ENCODE data around the gene CD81.

CD81 gene

GRCh38 chr11:2408671-2409070 lies 31.6 kb downstream of the CD81 start:
- Histone ChIP-seq H3K4me1 (ENCODE audit: control insufficient read depth, insufficient read depth, low read length) (peaks cover 3% of the 10 kb centered on the region), H3K9ac (ENCODE audit: low read length) (no peak overlapping the region), H3K9me3 (ENCODE audit: control insufficient read depth, low read length) (no peaks in the 10 kb centered on the region), H3K4me3 (ENCODE audit: low read length) (no peak overlapping the region), H3K36me3 (ENCODE audit: control insufficient read depth, insufficient read depth, low read length) (no peaks in the 10 kb centered on the region), H3K27me3 (ENCODE audit: control insufficient read depth, insufficient read depth, low read length) (peaks cover 20% of the 10 kb centered on the region)

GRCh38 chr11:2409126-2409525 lies 32.0 kb downstream of the CD81 start:
- Histone ChIP-seq H3K27me3 (ENCODE audit: control insufficient read depth, insufficient read depth, low read length) (peaks cover 20% of the 10 kb centered on the region), H3K4me3 (ENCODE audit: low read length) (no peak overlapping the region), H3K36me3 (ENCODE audit: control insufficient read depth, insufficient read depth, low read length) (no peaks in the 10 kb centered on the region), H3K4me1 (ENCODE audit: control insufficient read depth, insufficient read depth, low read length) (peaks cover 3% of the 10 kb centered on the region), H3K9me3 (ENCODE audit: control insufficient read depth, low read length) (no peaks in the 10 kb centered on the region), H3K9ac (ENCODE audit: low read length) (no peak overlapping the region)

GRCh38 chr11:2409611-2410468 lies 32.7 kb downstream of the CD81 start:
- Histone ChIP-seq H3K36me3 (ENCODE audit: control insufficient read depth, insufficient read depth, low read length) (no peaks in the 10 kb centered on the region), H3K4me3 (ENCODE audit: low read length) (no peak overlapping the region)

GRCh38 chr11:2410616-2411015 lies 33.5 kb downstream of the CD81 start:
- Histone ChIP-seq H3K9me3 (ENCODE audit: control insufficient read depth, low read length) (no peaks in the 10 kb centered on the region), H3K36me3 (ENCODE audit: control insufficient read depth, insufficient read depth, low read length) (no peaks in the 10 kb centered on the region), H3K27me3 (ENCODE audit: control insufficient read depth, insufficient read depth, low read length) (peaks cover 20% of the 10 kb centered on the region), H3K9ac (ENCODE audit: low read length) (no peak overlapping the region), H3K4me1 (ENCODE audit: control insufficient read depth, insufficient read depth, low read length) (peaks cover 3% of the 10 kb centered on the region), H3K4me3 (ENCODE audit: low read length) (no peak overlapping the region)

More at GRCh38 chr11:2409611-2410468, 32.7 kb downstream of the CD81 start:
- Histone ChIP-seq H3K27me3 (ENCODE audit: control insufficient read depth, insufficient read depth, low read length) (peaks cover 20% of the 10 kb centered on the region), H3K9me3 (ENCODE audit: control insufficient read depth, low read length) (no peaks in the 10 kb centered on the region), H3K4me1 (ENCODE audit: control insufficient read depth, insufficient read depth, low read length) (peaks cover 3% of the 10 kb centered on the region), H3K9ac (ENCODE audit: low read length) (no peak overlapping the region)

- H3K9ac ChIP-seq (ENCODE audit: low read length): no peak overlapping the region
- peaks cover 20% of the 10 kb centered on the region for H3K27me3 ChIP-seq (ENCODE audit: control insufficient read depth, insufficient read depth, low read length)
- H3K4me3 ChIP-seq (ENCODE audit: low read length): no peak overlapping the region
- H3K9me3 ChIP-seq (ENCODE audit: control insufficient read depth, low read length): no peaks in the 10 kb centered on the region
- H3K4me1 ChIP-seq (ENCODE audit: control insufficient read depth, insufficient read depth, low read length): peaks cover 3% of the 10 kb centered on the region
- H3K36me3 ChIP-seq (ENCODE audit: control insufficient read depth, insufficient read depth, low read length): no peaks in the 10 kb centered on the region
These were observed 34.6 kb downstream of the CD81 start for GRCh38 chr11:2411446-2412305.

GRCh38 chr11:2412323-2412722 lies 35.2 kb downstream of the CD81 start:
- Histone ChIP-seq H3K27me3 (ENCODE audit: control insufficient read depth, insufficient read depth, low read length) (peaks cover 20% of the 10 kb centered on the region), H3K4me3 (ENCODE audit: low read length) (no peak overlapping the region), H3K9me3 (ENCODE audit: control insufficient read depth, low read length) (no peaks in the 10 kb centered on the region), H3K36me3 (ENCODE audit: control insufficient read depth, insufficient read depth, low read length) (no peaks in the 10 kb centered on the region), H3K4me1 (ENCODE audit: control insufficient read depth, insufficient read depth, low read length) (peaks cover 1% of the 10 kb centered on the region), H3K9ac (ENCODE audit: low read length) (no peak overlapping the region)

GRCh38 chr11:2413742-2414579 lies 36.9 kb downstream of the CD81 start:
- H3K9me3 ChIP-seq (ENCODE audit: control insufficient read depth, low read length): no peaks in the 10 kb centered on the region
- H3K36me3 ChIP-seq (ENCODE audit: control insufficient read depth, insufficient read depth, low read length): no peaks in the 10 kb centered on the region
- no peak overlapping the region for H3K4me3 ChIP-seq (ENCODE audit: low read length)
- no peak overlapping the region for H3K9ac ChIP-seq (ENCODE audit: low read length)
- no peaks in the 10 kb centered on the region for H3K4me1 ChIP-seq (ENCODE audit: control insufficient read depth, insufficient read depth, low read length)
- peaks cover 12% of the 10 kb centered on the region for H3K27me3 ChIP-seq (ENCODE audit: control insufficient read depth, insufficient read depth, low read length)

- no peaks in the 10 kb centered on the region for H3K36me3 ChIP-seq (ENCODE audit: control insufficient read depth, insufficient read depth, low read length)
- H3K4me3 ChIP-seq (ENCODE audit: low read length): no peak overlapping the region
These were observed 37.5 kb downstream of the CD81 start for GRCh38 chr11:2414616-2415015.

GRCh38 chr11:2415171-2415570 lies 38.1 kb downstream of the CD81 start:
- H3K4me3 ChIP-seq (ENCODE audit: low read length): no peak overlapping the region
- no peaks in the 10 kb centered on the region for H3K9me3 ChIP-seq (ENCODE audit: control insufficient read depth, low read length)
- no peaks in the 10 kb centered on the region for H3K4me1 ChIP-seq (ENCODE audit: control insufficient read depth, insufficient read depth, low read length)

More at GRCh38 chr11:2414616-2415015, 37.5 kb downstream of the CD81 start:
- H3K9me3 ChIP-seq (ENCODE audit: control insufficient read depth, low read length): no peaks in the 10 kb centered on the region
- no peaks in the 10 kb centered on the region for H3K4me1 ChIP-seq (ENCODE audit: control insufficient read depth, insufficient read depth, low read length)
- no peak overlapping the region for H3K9ac ChIP-seq (ENCODE audit: low read length)
- H3K27me3 ChIP-seq (ENCODE audit: control insufficient read depth, insufficient read depth, low read length): peaks cover 7% of the 10 kb centered on the region

GRCh38 chr11:2415601-2416380 lies 38.7 kb downstream of the CD81 start:
- no peaks in the 10 kb centered on the region for H3K36me3 ChIP-seq (ENCODE audit: control insufficient read depth, insufficient read depth, low read length)
- H3K27me3 ChIP-seq (ENCODE audit: control insufficient read depth, insufficient read depth, low read length): peaks cover 3% of the 10 kb centered on the region
- no peak overlapping the region for H3K9ac ChIP-seq (ENCODE audit: low read length)
- no peaks in the 10 kb centered on the region for H3K9me3 ChIP-seq (ENCODE audit: control insufficient read depth, low read length)
- peaks cover 5% of the 10 kb centered on the region for H3K4me1 ChIP-seq (ENCODE audit: control insufficient read depth, insufficient read depth, low read length)
- no peak overlapping the region for H3K4me3 ChIP-seq (ENCODE audit: low read length)

More at GRCh38 chr11:2415171-2415570, 38.1 kb downstream of the CD81 start:
- H3K27me3 ChIP-seq (ENCODE audit: control insufficient read depth, insufficient read depth, low read length): peaks cover 7% of the 10 kb centered on the region
- H3K9ac ChIP-seq (ENCODE audit: low read length): no peak overlapping the region
- H3K36me3 ChIP-seq (ENCODE audit: control insufficient read depth, insufficient read depth, low read length): no peaks in the 10 kb centered on the region

- no peaks in the 10 kb centered on the region for H3K9me3 ChIP-seq (ENCODE audit: control insufficient read depth, low read length)
- H3K27me3 ChIP-seq (ENCODE audit: control insufficient read depth, insufficient read depth, low read length): peaks cover 7% of the 10 kb centered on the region
- no peak overlapping the region for H3K9ac ChIP-seq (ENCODE audit: low read length)
- peaks cover 7% of the 10 kb centered on the region for H3K4me1 ChIP-seq (ENCODE audit: control insufficient read depth, insufficient read depth, low read length)
- H3K4me3 ChIP-seq (ENCODE audit: low read length): no peak overlapping the region
- H3K36me3 ChIP-seq (ENCODE audit: control insufficient read depth, insufficient read depth, low read length): no peaks in the 10 kb centered on the region
These were observed 39.7 kb downstream of the CD81 start for GRCh38 chr11:2416765-2417164.

Data from mucosa of stomach (tissue), 1 donor.